ENCODE results near the gene NUDT3.

GRCh38 chr6:34316431-34317171, 75.9 kb downstream of the NUDT3 start:
- TF ChIP-seq CTCF (IDR thresholded peaks at IDR 0.05 in 2 of 3, conservative IDR thresholded peaks at IDR 0.05 in 1 of 3; ENCODE audit: borderline replicate concordance in 1 of 3, insufficient read depth in 1 of 3, low read depth in 2 of 3, low read length in 2 of 3), result no peak
- no peak for TF ChIP-seq POLR2A (IDR thresholded peaks at IDR 0.05; ENCODE audit: borderline replicate concordance, extremely low read depth, insufficient read depth, insufficient read length)
- no peak for TF ChIP-seq EZH2phosphoT487 (IDR thresholded peaks at IDR 0.05; ENCODE audit: borderline replicate concordance)
- no peak for TF ChIP-seq EZH2 (IDR thresholded peaks at IDR 0.05)
- no peak for TF ChIP-seq MAX (IDR thresholded peaks at IDR 0.05)
- no peak for TF ChIP-seq EGR1 (IDR thresholded peaks at IDR 0.05; ENCODE audit: low read depth)
- TF ChIP-seq CEBPB (IDR thresholded peaks at IDR 0.05; ENCODE audit: low read depth), result no peak
- no peak for TF ChIP-seq REST (IDR thresholded peaks at IDR 0.05; ENCODE audit: low read depth)
- no peak for TF ChIP-seq YY1 (IDR thresholded peaks at IDR 0.05; ENCODE audit: extremely low read depth, insufficient replicate concordance, low read depth, low read length)
- no peak for TF ChIP-seq RAD21 (IDR thresholded peaks at IDR 0.05; ENCODE audit: low read depth)
- TF ChIP-seq ELF1 (IDR thresholded peaks at IDR 0.05; ENCODE audit: borderline replicate concordance, low read depth), result no peak
- no peak for TF ChIP-seq FOSL1 (IDR thresholded peaks at IDR 0.05; ENCODE audit: low read depth)
- TF ChIP-seq SIN3A (IDR thresholded peaks at IDR 0.05; ENCODE audit: low read depth), result no peak
- no peak for TF ChIP-seq SP1 (IDR thresholded peaks at IDR 0.05; ENCODE audit: low read depth)

Measured in HCT116 (cell line).